GM12892 (cell line): ENCODE measurements around the gene SYNPO.

Source experiments
- POLR2A ChIP-seq: IDR thresholded peaks from 2 replicates; pipeline ENCODE4 v1.6.1; 2011; ENCODE audit warnings: low read depth, low read length, control low read depth
- POLR2AphosphoS5 ChIP-seq: IDR thresholded peaks from 2 replicates; pipeline ENCODE4 v1.6.1; 2011; ENCODE audit warnings: low read depth, low read length, control low read depth
- TAF1 ChIP-seq: IDR thresholded peaks from 2 replicates; pipeline ENCODE4 v1.6.1; 2011; ENCODE audit warnings: low read depth, mild to moderate bottlenecking, control low read depth, low read length, borderline replicate concordance

GRCh38 chr5:150630016-150630415 is 10.4 kb upstream of the SYNPO start:
- TF ChIP-seq POLR2A = no peak
- TF ChIP-seq POLR2AphosphoS5 = no peak
- no peak for TF ChIP-seq TAF1
